Limb (tissue), 2 donors: ENCODE measurements around the gene PTPN14.
"Not testable (repeated sequence)": the region's sequence is repeated elsewhere in the genome, so short reads cannot be mapped to it uniquely, and the experiment has no call there.

ENCODE experiments used
- DNase-seq, 2 donors: peaks; one replicate each; pipeline ENCODE4 v3.0.0-alpha.2; 2016; ENCODE audit errors: extremely low spot score in 2 of 2

PTPN14 gene

GRCh38 chr1:214400131-214400530, 151.3 kb downstream of the PTPN14 start:
- no peak for DNase-seq

- DNase-seq = no peak
Observed at GRCh38 chr1:214398490-214398889, 152.9 kb downstream of the PTPN14 start.

GRCh38 chr1:214397497-214397896, 153.9 kb downstream of the PTPN14 start:
- no peak for DNase-seq

- no peak for DNase-seq
Observed at GRCh38 chr1:214396330-214396729, 155.1 kb downstream of the PTPN14 start.

GRCh38 chr1:214394569-214394968, 156.8 kb downstream of the PTPN14 start:
- DNase-seq = not testable (repeated sequence)

GRCh38 chr1:214393086-214393485, 158.3 kb downstream of the PTPN14 start:
- no peak for DNase-seq

GRCh38 chr1:214391873-214392645, 159.3 kb downstream of the PTPN14 start:
- no peak for DNase-seq

GRCh38 chr1:214389734-214390133, 161.7 kb downstream of the PTPN14 start:
- no peak for DNase-seq

- DNase-seq = no peak
Observed at GRCh38 chr1:214386747-214387146, 164.7 kb downstream of the PTPN14 start.

- no peak for DNase-seq
Observed at GRCh38 chr1:214386333-214386732, 165.1 kb downstream of the PTPN14 start.

- DNase-seq = no peak
Observed at GRCh38 chr1:214385428-214385827, 166.0 kb downstream of the PTPN14 start.

GRCh38 chr1:214384373-214385079, 166.9 kb downstream of the PTPN14 start:
- no peak for DNase-seq

- no peak for DNase-seq
Observed at GRCh38 chr1:214383381-214384372, 167.7 kb downstream of the PTPN14 start.

GRCh38 chr1:214380986-214381695, 170.3 kb downstream of the PTPN14 start:
- DNase-seq = no peak

- no peak for DNase-seq
Observed at GRCh38 chr1:214380396-214380795, 171.0 kb downstream of the PTPN14 start.

- DNase-seq = no peak
Observed at GRCh38 chr1:214379236-214379970, 172.0 kb downstream of the PTPN14 start.

GRCh38 chr1:214378492-214378891, 172.9 kb downstream of the PTPN14 start:
- no peak for DNase-seq

GRCh38 chr1:214377886-214378285, 173.5 kb downstream of the PTPN14 start:
- no peak for DNase-seq

- DNase-seq = no peak
Observed at GRCh38 chr1:214377485-214377884, 173.9 kb downstream of the PTPN14 start.

- DNase-seq = no peak
Observed at GRCh38 chr1:214372092-214372491, 179.3 kb downstream of the PTPN14 start.
